Nephron (organoid): ENCODE data around the gene STARD6.
"Not testable (repeated sequence)": the region's sequence is repeated elsewhere in the genome, so short reads cannot be mapped to it uniquely, and the experiment has no call there.

ENCODE experiments used
- H3K27ac Mint-ChIP-seq, 3 experiments: 2 replicates each; pipeline ENCODE4 v1.8.0; 2020; ENCODE audit warnings: mixed read lengths in 3 of 3, mild to moderate bottlenecking in 2 of 3, moderate library complexity in 1 of 3
- H3K27me3 Mint-ChIP-seq: 2 replicates; pipeline ENCODE4 v1.8.0; 2021; ENCODE audit warnings: low read depth, mild to moderate bottlenecking, moderate library complexity, mixed read lengths
- H3K36me3 Mint-ChIP-seq: 2 replicates; pipeline ENCODE4 v1.8.0; 2020; ENCODE audit warnings: low read depth, mixed read lengths
- H3K4me1 Mint-ChIP-seq: 2 replicates; pipeline ENCODE4 v1.8.0; 2020; ENCODE audit warnings: mixed read lengths
- H3K4me3 Mint-ChIP-seq, 3 experiments: 2 replicates each; pipeline ENCODE4 v1.8.0; 2020; ENCODE audit warnings: mild to moderate bottlenecking in 3 of 3, mixed read lengths in 3 of 3, moderate library complexity in 2 of 3
- H3K9me3 Mint-ChIP-seq: 2 replicates; pipeline ENCODE4 v1.8.0; 2020; ENCODE audit warnings: mixed read lengths
- TF ChIP-seq, protein P1 (sequence below), 3 experiments: fragments of 200-600 bp; sonication (generic); IDR thresholded peaks; one replicate each; pipeline ENCODE4 v1.5.0; 2021; ENCODE audit warnings: antibody characterized with exemption in 3 of 3; ENCODE audit not compliant: unreplicated experiment in 3 of 3

The STARD6 gene

DNA sequence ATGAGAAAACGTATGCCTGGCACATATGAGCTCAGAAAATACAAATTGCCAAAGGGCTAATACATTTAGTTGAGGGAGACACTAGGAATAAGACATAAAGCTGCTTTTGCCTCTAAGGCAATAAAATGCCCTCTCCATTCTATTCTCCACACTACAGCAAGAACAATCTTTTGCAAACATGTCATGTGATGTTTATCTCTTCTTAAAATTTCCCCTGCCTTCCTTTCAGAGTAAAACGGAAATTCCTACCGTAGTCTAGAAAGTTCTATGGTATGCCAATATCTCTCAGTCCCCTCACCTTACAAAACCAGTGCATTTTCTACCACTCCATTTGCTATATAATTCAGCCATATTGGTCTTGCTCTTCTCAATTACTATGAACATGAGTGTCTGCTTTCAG lies 33.2 kb upstream of the STARD6 start:
- H3K4me1 Mint-ChIP-seq = no peaks in the 10 kb centered on the region
- H3K36me3 Mint-ChIP-seq = no peaks in the 10 kb centered on the region
- no peaks in the 10 kb centered on the region for H3K9me3 Mint-ChIP-seq
- no peaks in the 10 kb centered on the region for H3K27me3 Mint-ChIP-seq
- H3K4me3 Mint-ChIP-seq = no peak overlapping the region
- H3K27ac Mint-ChIP-seq = no peak overlapping the region
- TF ChIP-seq, protein P1, sequence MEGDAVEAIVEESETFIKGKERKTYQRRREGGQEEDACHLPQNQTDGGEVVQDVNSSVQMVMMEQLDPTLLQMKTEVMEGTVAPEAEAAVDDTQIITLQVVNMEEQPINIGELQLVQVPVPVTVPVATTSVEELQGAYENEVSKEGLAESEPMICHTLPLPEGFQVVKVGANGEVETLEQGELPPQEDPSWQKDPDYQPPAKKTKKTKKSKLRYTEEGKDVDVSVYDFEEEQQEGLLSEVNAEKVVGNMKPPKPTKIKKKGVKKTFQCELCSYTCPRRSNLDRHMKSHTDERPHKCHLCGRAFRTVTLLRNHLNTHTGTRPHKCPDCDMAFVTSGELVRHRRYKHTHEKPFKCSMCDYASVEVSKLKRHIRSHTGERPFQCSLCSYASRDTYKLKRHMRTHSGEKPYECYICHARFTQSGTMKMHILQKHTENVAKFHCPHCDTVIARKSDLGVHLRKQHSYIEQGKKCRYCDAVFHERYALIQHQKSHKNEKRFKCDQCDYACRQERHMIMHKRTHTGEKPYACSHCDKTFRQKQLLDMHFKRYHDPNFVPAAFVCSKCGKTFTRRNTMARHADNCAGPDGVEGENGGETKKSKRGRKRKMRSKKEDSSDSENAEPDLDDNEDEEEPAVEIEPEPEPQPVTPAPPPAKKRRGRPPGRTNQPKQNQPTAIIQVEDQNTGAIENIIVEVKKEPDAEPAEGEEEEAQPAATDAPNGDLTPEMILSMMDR (IDR thresholded peaks at IDR 0.05; ENCODE audit: unreplicated experiment in 3 of 3) = no peak

DNA sequence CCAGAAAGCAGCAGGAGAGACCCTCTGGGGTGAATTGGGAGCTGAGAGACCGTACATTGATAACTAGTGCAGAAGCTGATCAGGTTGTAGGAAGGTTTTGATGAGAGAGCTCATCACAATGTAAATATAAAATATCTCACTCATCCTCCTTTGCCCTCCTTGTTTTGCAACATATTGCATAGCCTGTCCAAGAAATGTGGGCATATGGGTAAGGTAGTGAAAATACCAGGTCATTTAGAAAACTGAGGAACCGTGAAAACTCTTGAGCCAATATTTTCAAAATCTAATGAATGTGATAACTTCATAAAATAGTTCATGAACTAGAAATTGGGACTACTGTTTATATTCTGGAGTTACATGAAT lies 31.5 kb upstream of the STARD6 start:
- Mint-ChIP-seq H3K27ac (no peak overlapping the region), H3K4me3 (no peak overlapping the region), H3K9me3 (no peaks in the 10 kb centered on the region), H3K27me3 (no peaks in the 10 kb centered on the region), H3K4me1 (no peaks in the 10 kb centered on the region), H3K36me3 (no peaks in the 10 kb centered on the region)
- TF ChIP-seq, protein P1 (IDR thresholded peaks at IDR 0.05; ENCODE audit: unreplicated experiment in 3 of 3) = no peak

DNA sequence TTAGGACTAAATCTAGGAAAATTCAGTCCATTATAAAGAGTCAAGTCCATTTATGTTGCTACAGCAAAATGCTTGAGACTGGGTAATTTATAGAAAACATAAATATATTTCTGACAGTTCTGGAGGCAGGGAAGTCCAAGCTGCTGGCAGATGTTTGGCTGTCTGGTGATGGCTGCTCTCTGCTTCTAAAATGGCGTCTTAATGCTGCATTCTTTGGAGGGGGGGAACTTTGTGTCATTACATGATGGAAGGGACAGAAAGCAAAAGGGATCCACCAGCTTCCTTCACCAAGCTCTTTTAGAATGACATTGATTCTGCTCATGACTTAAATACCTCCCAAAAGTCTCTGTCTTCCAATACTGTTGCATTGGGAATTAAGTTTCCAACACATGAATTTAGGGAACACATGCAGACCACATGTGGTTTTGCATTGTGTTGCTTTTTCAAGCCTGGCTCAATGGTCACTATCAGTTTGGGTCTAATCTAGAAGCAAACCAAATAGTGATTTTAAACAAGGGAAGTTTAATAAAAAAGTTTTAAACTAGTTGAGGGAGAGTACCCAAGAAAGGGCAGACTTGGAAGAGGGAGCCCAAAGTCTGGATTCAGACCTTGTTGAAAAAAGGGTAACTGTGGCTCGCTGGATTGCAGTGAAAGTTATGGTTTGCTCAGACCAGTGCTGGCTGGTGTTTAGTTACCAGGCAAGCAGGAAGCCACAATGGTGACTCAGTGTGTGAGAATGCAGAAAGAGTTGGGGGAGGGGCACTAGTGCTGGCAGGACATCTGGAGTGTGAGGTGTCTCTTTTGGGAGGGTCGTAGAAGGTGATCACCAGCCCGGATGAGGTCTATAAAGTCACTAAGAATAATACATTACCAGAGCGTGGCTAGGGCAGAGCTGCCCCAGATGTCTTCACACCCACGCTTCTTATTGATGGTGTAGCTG lies 30.8 kb upstream of the STARD6 start:
- Mint-ChIP-seq H3K4me3 (no peak overlapping the region), H3K4me1 (no peaks in the 10 kb centered on the region), H3K27ac (no peak overlapping the region), H3K36me3 (no peaks in the 10 kb centered on the region), H3K9me3 (no peaks in the 10 kb centered on the region), H3K27me3 (no peaks in the 10 kb centered on the region)
- TF ChIP-seq, protein P1 (IDR thresholded peaks at IDR 0.05; ENCODE audit: unreplicated experiment in 3 of 3) = no peak

DNA sequence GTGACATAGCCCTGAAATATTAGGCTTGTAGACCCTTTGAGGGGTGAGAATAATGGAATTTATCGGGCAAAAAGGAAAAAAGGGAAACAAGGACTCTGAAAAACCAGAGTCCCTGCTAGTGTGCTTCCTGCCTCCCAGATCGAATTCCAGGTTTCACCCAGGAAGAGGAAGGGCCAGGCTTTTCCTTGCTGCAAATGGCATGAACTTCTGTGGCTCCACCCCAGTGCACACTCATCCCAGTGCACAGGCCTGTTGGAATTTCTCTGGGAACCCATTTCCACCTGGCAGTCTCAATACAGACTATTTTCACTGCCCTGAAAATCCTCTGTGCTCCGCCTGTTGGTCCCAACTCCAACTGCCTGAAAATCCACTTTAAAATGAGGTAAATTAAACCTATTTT lies 30.0 kb upstream of the STARD6 start:
- Mint-ChIP-seq H3K4me3 (no peak overlapping the region), H3K36me3 (no peaks in the 10 kb centered on the region), H3K9me3 (no peaks in the 10 kb centered on the region)

DNA sequence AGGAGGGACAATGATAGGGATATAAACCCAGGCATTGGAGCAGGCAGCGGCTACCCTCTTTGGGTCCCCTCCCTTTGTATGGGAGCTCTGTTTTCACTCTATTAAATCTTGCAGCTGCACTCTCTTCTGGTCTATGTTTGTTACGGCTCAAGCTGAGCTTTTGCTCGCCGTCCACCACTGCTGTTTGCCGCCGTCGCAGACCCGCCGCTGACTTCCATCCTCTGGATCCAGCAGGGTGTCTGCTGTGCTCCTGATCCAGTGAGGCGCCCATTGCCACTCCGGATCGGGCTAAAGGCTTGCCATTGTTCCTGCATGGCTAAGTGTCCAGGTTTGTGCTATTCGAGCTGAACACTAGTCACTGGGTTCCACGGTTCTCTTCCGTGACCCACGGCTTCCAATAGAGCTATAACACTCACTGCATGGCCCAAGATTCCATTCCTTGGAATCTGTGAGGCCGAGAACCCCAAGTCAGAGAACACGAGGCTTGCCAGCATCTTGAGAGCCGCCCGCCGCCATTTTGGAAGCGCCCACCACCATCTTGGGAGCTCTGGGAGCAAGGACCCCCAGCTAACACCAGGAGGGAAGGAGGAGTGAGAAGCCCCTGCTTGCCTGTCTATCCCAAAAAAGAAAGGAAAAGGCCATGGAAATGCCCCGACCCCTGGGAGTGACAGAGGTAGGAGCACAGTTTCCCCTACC lies 29.3 kb upstream of the STARD6 start:
- not testable (repeated sequence) for H3K9me3 Mint-ChIP-seq, H3K36me3 Mint-ChIP-seq, H3K27me3 Mint-ChIP-seq, H3K4me3 Mint-ChIP-seq, H3K27ac Mint-ChIP-seq, H3K4me1 Mint-ChIP-seq

More for the DNA sequence above, 30.0 kb upstream of the STARD6 start:
- H3K27ac Mint-ChIP-seq = no peak overlapping the region
- H3K27me3 Mint-ChIP-seq = no peaks in the 10 kb centered on the region
- TF ChIP-seq, protein P1 (IDR thresholded peaks at IDR 0.05; ENCODE audit: unreplicated experiment in 3 of 3) = no peak
- no peaks in the 10 kb centered on the region for H3K4me1 Mint-ChIP-seq

DNA sequence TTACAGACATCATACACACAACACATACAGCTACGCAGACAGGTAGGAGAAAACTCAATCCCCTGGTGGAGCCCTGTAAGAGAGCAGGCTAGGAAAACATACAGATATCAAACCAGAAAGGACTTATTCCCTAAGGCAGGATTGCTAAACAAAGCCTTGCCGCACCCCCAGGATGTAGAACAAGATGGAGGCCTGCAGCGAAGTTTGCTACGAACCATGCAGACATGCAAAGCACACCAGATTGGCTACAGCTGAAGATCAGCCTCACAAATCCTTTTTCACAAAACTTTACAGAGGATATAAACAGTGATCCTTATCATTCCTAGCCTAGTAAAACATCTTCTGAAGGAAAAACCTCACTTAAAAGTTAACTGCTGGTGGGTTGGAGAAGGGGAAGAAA lies 28.4 kb upstream of the STARD6 start:
- Mint-ChIP-seq H3K27ac (no peak overlapping the region), H3K27me3 (no peaks in the 10 kb centered on the region), H3K4me3 (no peak overlapping the region), H3K9me3 (no peaks in the 10 kb centered on the region), H3K4me1 (no peaks in the 10 kb centered on the region), H3K36me3 (peaks cover 4% of the 10 kb centered on the region)
- TF ChIP-seq, protein P1 (IDR thresholded peaks at IDR 0.05; ENCODE audit: unreplicated experiment in 3 of 3) = no peak
